ENCODE data around the gene C11orf86.

Gene C11orf86

DNA sequence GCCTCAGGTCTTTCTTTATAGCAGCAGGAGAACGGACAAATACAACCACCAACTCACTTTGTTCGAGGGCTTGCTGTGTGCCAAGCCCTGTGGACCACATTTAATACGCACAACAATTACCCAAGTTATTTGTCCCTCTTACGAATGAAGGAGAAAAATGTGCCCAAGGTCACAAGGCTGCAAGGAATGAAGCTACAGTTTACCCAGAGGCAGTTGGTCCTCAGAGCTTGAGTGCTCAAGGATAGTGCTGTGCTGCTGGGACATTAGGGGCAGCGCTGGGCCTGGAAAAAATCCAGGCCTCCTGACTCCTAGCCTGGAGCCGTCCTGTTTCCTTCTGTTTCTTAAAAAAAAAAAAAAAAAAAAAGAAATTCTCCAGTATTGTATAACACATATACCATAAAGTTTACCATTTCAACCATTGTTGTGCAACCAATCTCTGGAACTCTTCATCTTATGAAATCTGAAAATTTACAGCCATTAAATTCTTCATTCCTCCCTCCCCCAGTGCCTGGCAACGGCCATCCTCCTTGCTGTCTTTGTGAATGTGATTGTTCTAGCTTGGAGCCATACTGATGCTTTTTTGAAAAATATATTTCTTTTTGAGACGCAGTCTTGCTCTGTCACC is 1.0 kb upstream of the C11orf86 start:
- Histone ChIP-seq H3F3A (ENCODE audit: low read depth) (no peaks in the 10 kb centered on the region), H3K9me3 (ENCODE audit: insufficient read depth, low read depth, low read length) (no peaks in the 10 kb centered on the region), H2AFZ (ENCODE audit: low read length) (no peak overlapping the region), H4K20me1 (ENCODE audit: insufficient read depth, low read length, poor library complexity, severe bottlenecking) (no peaks in the 10 kb centered on the region), H3K9ac (ENCODE audit: low read depth, low read length, poor library complexity, severe bottlenecking) (no peak overlapping the region), H3K4me3 (ENCODE audit: low read length, poor library complexity, severe bottlenecking) (no peak overlapping the region), H3K4me1 (ENCODE audit: insufficient read depth, low read length, poor library complexity, severe bottlenecking) (no peaks in the 10 kb centered on the region), H3K4me2 (ENCODE audit: low read depth, low read length, poor library complexity, severe bottlenecking) (no peak overlapping the region), H3K9me2 (replicated peaks; ENCODE audit: low read depth, low read length) (no peaks in the 10 kb centered on the region), H3K79me2 (ENCODE audit: insufficient read depth, low read length) (no peaks in the 10 kb centered on the region), H3K27me3 (ENCODE audit: insufficient read depth, low read length, poor library complexity, severe bottlenecking) (no peaks in the 10 kb centered on the region), H3K36me3 (ENCODE audit: insufficient read depth, low read length) (no peaks in the 10 kb centered on the region)
- TF ChIP-seq EZH2phosphoT487 (IDR thresholded peaks at IDR 0.05; ENCODE audit: borderline replicate concordance), result no peak
- TF ChIP-seq, protein P1, sequence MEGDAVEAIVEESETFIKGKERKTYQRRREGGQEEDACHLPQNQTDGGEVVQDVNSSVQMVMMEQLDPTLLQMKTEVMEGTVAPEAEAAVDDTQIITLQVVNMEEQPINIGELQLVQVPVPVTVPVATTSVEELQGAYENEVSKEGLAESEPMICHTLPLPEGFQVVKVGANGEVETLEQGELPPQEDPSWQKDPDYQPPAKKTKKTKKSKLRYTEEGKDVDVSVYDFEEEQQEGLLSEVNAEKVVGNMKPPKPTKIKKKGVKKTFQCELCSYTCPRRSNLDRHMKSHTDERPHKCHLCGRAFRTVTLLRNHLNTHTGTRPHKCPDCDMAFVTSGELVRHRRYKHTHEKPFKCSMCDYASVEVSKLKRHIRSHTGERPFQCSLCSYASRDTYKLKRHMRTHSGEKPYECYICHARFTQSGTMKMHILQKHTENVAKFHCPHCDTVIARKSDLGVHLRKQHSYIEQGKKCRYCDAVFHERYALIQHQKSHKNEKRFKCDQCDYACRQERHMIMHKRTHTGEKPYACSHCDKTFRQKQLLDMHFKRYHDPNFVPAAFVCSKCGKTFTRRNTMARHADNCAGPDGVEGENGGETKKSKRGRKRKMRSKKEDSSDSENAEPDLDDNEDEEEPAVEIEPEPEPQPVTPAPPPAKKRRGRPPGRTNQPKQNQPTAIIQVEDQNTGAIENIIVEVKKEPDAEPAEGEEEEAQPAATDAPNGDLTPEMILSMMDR (conservative IDR thresholded peaks at IDR 0.05; ENCODE audit: low read length), result no peak

DNA sequence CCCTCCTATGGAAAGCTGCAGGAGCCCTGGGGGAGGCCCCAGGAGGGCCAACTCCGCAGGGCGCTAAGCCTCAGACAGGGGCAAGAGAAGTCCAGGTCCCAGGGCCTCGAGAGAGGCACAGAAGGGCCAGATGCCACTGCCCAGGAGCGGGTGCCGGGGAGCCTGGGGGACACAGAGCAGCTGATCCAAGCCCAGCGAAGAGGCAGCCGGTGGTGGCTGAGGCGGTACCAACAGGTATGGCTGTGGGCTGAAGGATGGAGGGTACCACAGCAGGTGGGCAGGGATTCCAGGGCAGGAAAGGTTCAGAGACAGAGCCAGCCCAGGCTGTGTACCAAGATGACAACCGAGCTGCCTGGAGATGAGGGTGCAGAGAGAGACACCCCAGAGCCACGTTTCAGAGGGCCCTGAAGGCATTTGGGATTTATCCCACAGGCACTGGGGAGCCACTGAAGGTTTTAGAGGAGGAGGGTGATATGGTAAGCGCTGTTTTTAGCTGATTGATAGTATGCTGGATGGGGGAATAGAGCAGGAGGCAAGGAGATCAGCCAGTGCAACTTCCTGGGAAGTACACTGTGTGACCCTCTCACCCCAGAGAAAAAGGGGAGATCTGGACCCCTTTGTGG is 412 bp downstream of the C11orf86 start:
- Histone ChIP-seq H3K9me3 (ENCODE audit: insufficient read depth, low read depth, low read length) (no peaks in the 10 kb centered on the region), H2AFZ (ENCODE audit: low read length) (no peak overlapping the region), H3K27me3 (ENCODE audit: insufficient read depth, low read length, poor library complexity, severe bottlenecking) (no peaks in the 10 kb centered on the region), H3K36me3 (ENCODE audit: insufficient read depth, low read length) (no peaks in the 10 kb centered on the region), H3K9me2 (replicated peaks; ENCODE audit: low read depth, low read length) (no peaks in the 10 kb centered on the region), H3K9ac (ENCODE audit: low read depth, low read length, poor library complexity, severe bottlenecking) (no peak overlapping the region), H4K20me1 (ENCODE audit: insufficient read depth, low read length, poor library complexity, severe bottlenecking) (no peaks in the 10 kb centered on the region), H3F3A (ENCODE audit: low read depth) (no peaks in the 10 kb centered on the region), H3K4me3 (ENCODE audit: low read length, poor library complexity, severe bottlenecking) (no peak overlapping the region), H3K79me2 (ENCODE audit: insufficient read depth, low read length) (no peaks in the 10 kb centered on the region), H3K4me1 (ENCODE audit: insufficient read depth, low read length, poor library complexity, severe bottlenecking) (no peaks in the 10 kb centered on the region), H3K4me2 (ENCODE audit: low read depth, low read length, poor library complexity, severe bottlenecking) (no peak overlapping the region)
- TF ChIP-seq, protein P1 (conservative IDR thresholded peaks at IDR 0.05; ENCODE audit: low read length), result no peak
- TF ChIP-seq EZH2phosphoT487 (IDR thresholded peaks at IDR 0.05; ENCODE audit: borderline replicate concordance), result no peak

DNA sequence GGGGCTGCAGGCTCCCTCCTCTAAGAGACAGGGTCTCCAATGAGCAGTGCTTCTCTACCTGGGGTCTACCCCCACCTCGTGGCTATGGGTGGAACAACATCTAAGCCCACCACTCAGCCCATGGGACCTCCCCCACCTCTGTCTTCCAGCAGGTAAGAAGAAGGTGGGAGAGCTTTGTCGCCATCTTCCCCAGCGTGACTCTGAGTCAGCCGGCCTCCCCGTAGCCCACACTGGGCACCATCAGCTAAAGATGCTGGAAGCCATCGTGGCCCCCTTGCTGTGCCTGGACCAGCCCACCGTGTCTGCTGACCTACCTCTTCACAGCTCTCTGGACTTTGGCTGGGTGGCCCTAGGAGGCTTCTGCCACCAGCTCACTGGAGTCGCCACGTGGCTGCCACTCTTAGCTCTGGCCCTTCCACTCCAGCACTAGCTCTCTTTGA is 944 bp downstream of the C11orf86 start:
- Histone ChIP-seq H3K79me2 (ENCODE audit: insufficient read depth, low read length) (no peaks in the 10 kb centered on the region), H3K27me3 (ENCODE audit: insufficient read depth, low read length, poor library complexity, severe bottlenecking) (no peaks in the 10 kb centered on the region), H4K20me1 (ENCODE audit: insufficient read depth, low read length, poor library complexity, severe bottlenecking) (no peaks in the 10 kb centered on the region), H3K9me3 (ENCODE audit: insufficient read depth, low read depth, low read length) (no peaks in the 10 kb centered on the region), H3F3A (ENCODE audit: low read depth) (no peaks in the 10 kb centered on the region), H3K4me3 (ENCODE audit: low read length, poor library complexity, severe bottlenecking) (no peak overlapping the region), H3K9ac (ENCODE audit: low read depth, low read length, poor library complexity, severe bottlenecking) (no peak overlapping the region), H3K4me1 (ENCODE audit: insufficient read depth, low read length, poor library complexity, severe bottlenecking) (no peaks in the 10 kb centered on the region), H2AFZ (ENCODE audit: low read length) (no peak overlapping the region), H3K36me3 (ENCODE audit: insufficient read depth, low read length) (no peaks in the 10 kb centered on the region), H3K4me2 (ENCODE audit: low read depth, low read length, poor library complexity, severe bottlenecking) (no peak overlapping the region), H3K9me2 (replicated peaks; ENCODE audit: low read depth, low read length) (no peaks in the 10 kb centered on the region)
- TF ChIP-seq, protein P1 (conservative IDR thresholded peaks at IDR 0.05; ENCODE audit: low read length), result peak; percentile 85
- TF ChIP-seq EZH2phosphoT487 (IDR thresholded peaks at IDR 0.05; ENCODE audit: borderline replicate concordance), result no peak

Data from Loucy (cell line).